HG03571 (cell line): ENCODE measurements around the gene CFAP77.

Source experiments
- ATAC-seq: cut with Tn5 transposase; IDR thresholded peaks from one replicate; pipeline ENCODE4 v1.9.1; 2021; ENCODE audit not compliant: unreplicated experiment

The CFAP77 gene

GRCh38 chr9:132514011-132514744 lies 104.2 kb downstream of the CFAP77 start:
- no peak for ATAC-seq

GRCh38 chr9:132514821-132515220 lies 104.8 kb downstream of the CFAP77 start:
- no peak for ATAC-seq

GRCh38 chr9:132516301-132516700 lies 106.3 kb downstream of the CFAP77 start:
- no peak for ATAC-seq

GRCh38 chr9:132516911-132517310 lies 106.9 kb downstream of the CFAP77 start:
- no peak for ATAC-seq

GRCh38 chr9:132517815-132518550 lies 108.0 kb downstream of the CFAP77 start:
- ATAC-seq: no peak

GRCh38 chr9:132518626-132519025 lies 108.6 kb downstream of the CFAP77 start:
- no peak for ATAC-seq

- no peak for ATAC-seq
Observed at GRCh38 chr9:132519033-132519432, 109.0 kb downstream of the CFAP77 start.

GRCh38 chr9:132520612-132521011 lies 110.6 kb downstream of the CFAP77 start:
- no peak for ATAC-seq

- no peak for ATAC-seq
Observed at GRCh38 chr9:132525308-132526023, 115.5 kb downstream of the CFAP77 start.

- ATAC-seq: no peak
Observed at GRCh38 chr9:132531195-132531594, 121.2 kb downstream of the CFAP77 start.

GRCh38 chr9:132531710-132532570 lies 121.9 kb downstream of the CFAP77 start:
- ATAC-seq: no peak

GRCh38 chr9:132534832-132535231 lies 124.8 kb downstream of the CFAP77 start:
- no peak for ATAC-seq

- ATAC-seq: no peak
Observed at GRCh38 chr9:132536124-132536523, 126.1 kb downstream of the CFAP77 start.

- ATAC-seq: no peak
Observed at GRCh38 chr9:132537352-132537751, 127.3 kb downstream of the CFAP77 start.

GRCh38 chr9:132538071-132538470 lies 128.1 kb downstream of the CFAP77 start:
- ATAC-seq: no peak

- ATAC-seq: no peak
Observed at GRCh38 chr9:132539096-132539495, 129.1 kb downstream of the CFAP77 start.

- ATAC-seq: no peak
Observed at GRCh38 chr9:132541051-132541450, 131.0 kb downstream of the CFAP77 start.

GRCh38 chr9:132541870-132542830 lies 132.1 kb downstream of the CFAP77 start:
- no peak for ATAC-seq

GRCh38 chr9:132543251-132543650 lies 133.2 kb downstream of the CFAP77 start:
- ATAC-seq: no peak

GRCh38 chr9:132543960-132544359 lies 133.9 kb downstream of the CFAP77 start:
- ATAC-seq: no peak
